Uterus (tissue), 2 donors: ENCODE results near the gene PRKAR1B.

Experiments
- CTCF ChIP-seq, 4 experiments: fragments of 200-600 bp in 2 of 4; fragments of 450-650 bp in 2 of 4; sonication (generic) in 2 of 4; IDR thresholded peaks; one replicate each; pipeline ENCODE4 v1.5.1; 2016 to 2019; ENCODE audit warnings: antibody characterized with exemption in 4 of 4, mild to moderate bottlenecking in 2 of 4, moderate library complexity in 1 of 4
- POLR2A ChIP-seq, 2 donors: fragments of 450-650 bp; IDR thresholded peaks; one replicate each; pipeline ENCODE4 v1.6.1; 2016; ENCODE audit warnings: antibody characterized with exemption in 2 of 2, mild to moderate bottlenecking in 1 of 2, moderate library complexity in 1 of 2

- no peak for TF ChIP-seq POLR2A (IDR thresholded peaks at IDR 0.05)
- no peak for TF ChIP-seq CTCF (IDR thresholded peaks at IDR 0.05)
These were observed 130.3 kb downstream of the PRKAR1B start for GRCh38 chr7:596819-597182.
